Esophagus squamous epithelium (tissue), 4 donors: ENCODE measurements around the gene CYP4Z1.

Experiments used
- CTCF ChIP-seq, 6 experiments: fragments of 450-650 bp in 4 of 6; fragments of 200-600 bp in 2 of 6; sonication (generic) in 2 of 6; IDR thresholded peaks; one replicate each; pipeline ENCODE4 v1.5.1; 2016 to 2019; ENCODE audit warnings: antibody characterized with exemption in 6 of 6, mild to moderate bottlenecking in 4 of 6, moderate library complexity in 4 of 6
- POLR2A ChIP-seq, 4 donors: fragments of 450-650 bp; IDR thresholded peaks; one replicate each; pipeline ENCODE4 v1.6.1; 2017; ENCODE audit warnings: antibody characterized with exemption in 4 of 4, mild to moderate bottlenecking in 4 of 4, moderate library complexity in 3 of 4

- no peak for TF ChIP-seq CTCF (IDR thresholded peaks at IDR 0.05)
- no peak for TF ChIP-seq POLR2A (IDR thresholded peaks at IDR 0.05)
Measured at GRCh38 chr1:47031059-47031458, 36.0 kb upstream of the CYP4Z1 start.
